IPS-15b (cell line): Measurements from ENCODE around the gene ALG8.
"Not testable (repeated sequence)": the region's sequence is repeated elsewhere in the genome, so short reads cannot be mapped to it uniquely, and the experiment has no call there.

Source experiments
- H3K27me3 ChIP-seq: one replicate; pipeline ENCODE4 v1.6.1; 2013; ENCODE audit warnings: low read length; ENCODE audit not compliant: control insufficient read depth, insufficient read depth
- H3K36me3 ChIP-seq: one replicate; pipeline ENCODE4 v1.6.1; 2013; ENCODE audit warnings: low read length; ENCODE audit not compliant: control insufficient read depth, insufficient read depth
- H3K4me1 ChIP-seq: one replicate; pipeline ENCODE4 v1.6.1; 2013; ENCODE audit warnings: mild to moderate bottlenecking, low read length; ENCODE audit not compliant: control insufficient read depth, insufficient read depth
- H3K4me3 ChIP-seq: one replicate; pipeline ENCODE4 v1.5.1; 2013; ENCODE audit warnings: low read depth, low read length
- H3K9ac ChIP-seq: one replicate; pipeline ENCODE4 v1.6.1; 2013; ENCODE audit warnings: low read depth, mild to moderate bottlenecking, low read length
- H3K9me3 ChIP-seq: one replicate; pipeline ENCODE4 v1.6.1; 2013; ENCODE audit warnings: mild to moderate bottlenecking, low read length; ENCODE audit not compliant: control insufficient read depth, insufficient read depth

Gene ALG8

DNA sequence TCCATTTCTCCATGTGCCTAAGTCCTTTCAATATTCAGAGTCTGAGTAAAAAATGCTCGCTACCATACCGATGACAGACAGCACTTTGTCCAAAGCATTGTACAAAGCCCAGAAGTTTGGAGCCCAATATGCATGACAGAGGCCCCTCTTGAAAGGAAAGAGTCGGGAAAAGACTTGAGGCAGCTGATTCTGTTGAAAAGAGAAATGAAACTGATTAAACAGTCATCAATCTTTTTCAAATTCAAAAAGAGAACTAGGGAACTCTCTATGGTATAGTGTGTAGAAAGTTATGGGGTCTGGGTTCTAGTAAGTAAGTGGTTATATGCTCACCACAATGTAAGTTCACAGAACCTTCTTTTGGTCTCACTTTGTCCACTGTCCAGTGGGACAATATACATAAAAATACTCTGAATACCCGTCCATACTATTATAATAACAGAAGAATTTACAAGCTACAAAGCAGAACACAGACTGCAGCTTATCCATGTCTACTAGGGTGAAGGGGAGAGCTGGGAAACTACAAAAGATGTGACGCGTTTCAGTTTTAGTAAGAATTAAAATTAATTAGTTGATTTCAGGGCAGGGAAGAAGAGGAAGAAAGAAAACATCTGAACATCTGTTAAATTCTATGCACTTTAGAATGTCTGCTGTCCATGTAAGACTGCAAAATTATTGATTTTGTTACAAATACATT lies 26.7 kb downstream of the ALG8 start:
- Histone ChIP-seq H3K4me1 (no peaks in the 10 kb centered on the region), H3K36me3 (peaks cover 8% of the 10 kb centered on the region), H3K9ac (no peak overlapping the region), H3K27me3 (no peaks in the 10 kb centered on the region), H3K9me3 (no peaks in the 10 kb centered on the region), H3K4me3 (no peak overlapping the region)

DNA sequence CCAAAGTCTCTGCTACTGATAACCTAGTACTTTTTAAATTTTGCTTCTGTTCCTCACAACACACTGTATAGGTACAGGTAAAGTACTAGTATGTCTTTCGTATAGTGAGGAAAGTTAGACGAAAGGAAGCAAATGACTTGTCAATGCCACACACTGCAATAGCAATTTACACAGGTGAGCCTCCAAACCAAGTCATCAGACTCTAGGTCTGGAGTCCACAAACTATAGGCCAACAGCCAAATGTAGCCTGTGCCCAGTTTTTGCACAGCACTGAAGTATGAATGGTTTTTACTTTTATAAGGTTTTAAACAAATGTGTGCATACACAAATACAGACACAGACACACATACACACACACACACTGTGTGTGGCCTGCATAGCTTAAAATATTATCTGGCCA lies 28.1 kb downstream of the ALG8 start:
- no peak overlapping the region for H3K9ac ChIP-seq
- no peaks in the 10 kb centered on the region for H3K4me1 ChIP-seq
- peaks cover 5% of the 10 kb centered on the region for H3K36me3 ChIP-seq
- H3K27me3 ChIP-seq, result no peaks in the 10 kb centered on the region
- no peaks in the 10 kb centered on the region for H3K9me3 ChIP-seq
- H3K4me3 ChIP-seq, result no peak overlapping the region

DNA sequence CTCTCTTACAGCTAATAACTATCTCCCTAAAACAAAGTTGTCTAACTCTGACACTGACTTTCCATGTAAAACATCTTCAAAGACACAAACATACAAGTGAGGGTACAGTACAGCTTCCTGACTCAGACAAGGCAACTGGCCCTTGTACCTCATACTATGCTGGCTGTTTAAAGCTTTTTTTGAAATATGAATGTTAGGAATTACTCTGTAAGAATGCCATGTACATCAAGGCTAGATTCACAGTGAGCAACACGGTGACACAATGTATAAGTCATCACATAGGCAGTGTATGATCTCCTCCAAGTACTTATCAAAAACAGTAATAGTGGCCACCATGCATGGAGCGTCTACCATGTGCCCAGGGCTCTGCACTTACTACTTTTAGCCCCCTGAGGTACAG lies 28.6 kb downstream of the ALG8 start:
- Histone ChIP-seq H3K9me3 (no peaks in the 10 kb centered on the region), H3K36me3 (peaks cover 4% of the 10 kb centered on the region), H3K27me3 (no peaks in the 10 kb centered on the region), H3K4me1 (no peaks in the 10 kb centered on the region), H3K4me3 (no peak overlapping the region), H3K9ac (no peak overlapping the region)

DNA sequence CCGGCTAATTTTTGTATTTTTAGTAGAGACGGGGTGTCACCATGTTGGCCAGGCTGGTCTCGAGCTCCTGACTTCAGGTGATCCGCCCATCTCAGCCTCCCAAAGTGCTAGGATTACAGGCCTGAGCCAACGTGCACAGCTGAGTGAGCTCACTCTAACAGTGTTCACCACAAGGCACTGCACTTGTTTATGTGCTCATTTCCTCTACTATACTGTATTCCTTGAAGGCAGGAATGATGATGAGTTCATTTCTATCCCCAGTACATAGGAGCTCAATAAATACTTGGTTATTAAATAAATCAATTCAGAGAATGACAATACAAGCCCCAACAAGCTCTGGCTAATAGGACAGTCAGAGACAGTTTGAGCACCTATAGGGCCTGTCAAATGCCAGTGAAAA lies 29.1 kb downstream of the ALG8 start:
- Histone ChIP-seq H3K4me1 (no peaks in the 10 kb centered on the region), H3K36me3 (peaks cover 4% of the 10 kb centered on the region), H3K27me3 (no peaks in the 10 kb centered on the region), H3K9me3 (no peaks in the 10 kb centered on the region), H3K9ac (no peak overlapping the region), H3K4me3 (no peak overlapping the region)

DNA sequence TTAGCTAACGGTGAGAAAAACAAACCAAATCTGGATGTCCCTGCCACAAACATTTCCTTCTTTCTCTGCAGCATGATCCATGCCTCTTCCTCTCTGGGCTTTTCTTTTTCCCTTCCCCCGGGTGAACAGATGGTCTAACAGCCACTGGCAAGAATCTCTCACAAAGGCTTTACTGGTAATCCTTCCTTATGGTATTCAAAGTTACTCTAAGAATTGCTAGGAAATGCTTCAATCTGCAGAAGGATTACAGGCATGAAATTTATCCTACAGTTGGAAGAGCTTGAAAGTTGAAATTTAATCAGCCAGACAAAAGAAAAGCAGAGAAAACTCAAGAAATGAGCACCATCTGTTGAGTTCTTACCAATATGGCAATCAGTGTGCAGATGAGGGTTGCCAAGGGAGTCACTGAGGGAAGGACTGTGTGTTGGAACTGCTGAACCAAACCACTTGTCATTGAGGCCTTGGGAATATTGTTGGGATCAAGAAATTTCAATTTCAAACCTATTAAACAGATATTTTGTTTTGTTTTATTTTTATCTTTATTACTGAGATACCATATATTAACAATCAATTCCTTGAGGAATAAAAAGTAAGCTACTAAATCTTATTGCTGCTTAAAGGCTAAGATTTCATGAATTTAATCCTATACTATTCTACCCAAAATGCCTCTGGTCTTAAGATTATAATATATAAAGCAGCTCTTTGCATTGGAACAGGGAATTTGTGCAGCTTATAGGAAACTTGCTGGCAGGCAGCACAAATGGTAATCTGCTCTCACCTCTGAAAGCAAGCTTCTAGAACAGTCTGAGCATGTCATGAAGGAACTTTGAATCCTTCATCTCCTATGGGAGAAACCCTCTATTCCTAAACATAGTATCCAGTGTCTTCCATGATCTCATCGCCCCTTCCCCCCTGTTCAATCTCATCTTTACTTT lies 30.1 kb downstream of the ALG8 start:
- Histone ChIP-seq H3K4me1 (no peaks in the 10 kb centered on the region), H3K36me3 (peaks cover 6% of the 10 kb centered on the region), H3K4me3 (no peak overlapping the region), H3K27me3 (no peaks in the 10 kb centered on the region), H3K9me3 (no peaks in the 10 kb centered on the region), H3K9ac (no peak overlapping the region)

DNA sequence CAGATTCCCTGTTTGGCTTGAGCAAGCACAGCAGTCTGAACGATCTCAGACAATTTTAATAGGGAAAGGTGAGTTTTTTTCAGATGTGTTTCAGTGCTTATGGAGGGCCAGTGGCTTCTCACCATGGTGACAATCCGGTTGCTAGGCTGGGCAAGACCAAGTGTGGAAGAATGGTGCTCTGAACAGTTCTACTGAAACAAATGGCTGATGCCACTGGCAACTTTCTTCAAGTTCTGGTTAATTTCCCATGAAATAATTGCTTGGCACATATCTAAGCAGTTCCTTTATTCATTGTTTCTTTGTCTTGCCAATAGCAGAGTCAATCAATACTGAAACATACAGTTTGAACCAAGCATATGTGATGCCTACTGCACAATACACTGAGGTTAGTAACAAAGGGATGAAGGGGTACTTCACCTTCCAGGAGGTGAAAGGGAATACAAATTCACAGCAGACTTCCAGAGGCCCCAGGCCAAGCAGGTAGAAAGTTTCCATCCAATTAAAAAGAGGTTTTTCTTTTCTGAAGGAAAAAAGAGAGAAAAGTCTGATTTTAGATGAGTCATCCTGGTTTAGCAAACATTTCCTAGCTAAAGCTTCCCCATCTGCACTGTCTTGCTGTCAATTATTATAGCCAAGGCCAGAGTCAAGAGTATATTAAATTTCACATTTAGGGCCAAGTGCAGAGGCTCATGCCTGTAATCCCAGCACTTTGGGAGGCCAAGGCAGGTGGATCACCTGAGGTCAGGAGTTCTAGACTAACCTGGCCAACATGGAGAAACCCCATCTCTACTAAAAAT lies 38.6 kb downstream of the ALG8 start:
- Histone ChIP-seq H3K9me3 (no peaks in the 10 kb centered on the region), H3K4me1 (no peaks in the 10 kb centered on the region), H3K9ac (no peak overlapping the region), H3K4me3 (no peak overlapping the region), H3K36me3 (peaks cover 11% of the 10 kb centered on the region), H3K27me3 (no peaks in the 10 kb centered on the region)

DNA sequence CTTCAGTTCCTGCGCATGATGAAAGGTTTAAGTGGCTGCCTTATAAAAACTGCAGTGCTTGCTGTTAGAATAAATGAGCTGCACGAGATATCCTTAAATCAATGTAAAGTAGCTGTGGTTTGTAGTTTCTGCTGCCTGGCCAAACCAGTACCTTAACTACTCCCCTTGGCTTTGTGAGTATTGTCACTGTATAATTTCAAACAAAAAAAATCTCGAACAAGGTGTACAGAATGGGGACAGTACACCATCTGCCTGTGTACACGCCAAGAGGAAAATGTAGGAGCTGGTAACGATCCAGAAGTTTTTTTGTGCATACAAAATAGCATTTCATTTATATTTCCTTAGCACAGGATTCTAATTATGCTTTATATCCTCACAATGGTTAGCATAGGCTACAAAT lies 39.2 kb downstream of the ALG8 start:
- H3K27me3 ChIP-seq, result no peaks in the 10 kb centered on the region
- no peak overlapping the region for H3K4me3 ChIP-seq
- H3K36me3 ChIP-seq, result peaks cover 11% of the 10 kb centered on the region
- no peaks in the 10 kb centered on the region for H3K4me1 ChIP-seq
- H3K9ac ChIP-seq, result no peak overlapping the region
- no peaks in the 10 kb centered on the region for H3K9me3 ChIP-seq

DNA sequence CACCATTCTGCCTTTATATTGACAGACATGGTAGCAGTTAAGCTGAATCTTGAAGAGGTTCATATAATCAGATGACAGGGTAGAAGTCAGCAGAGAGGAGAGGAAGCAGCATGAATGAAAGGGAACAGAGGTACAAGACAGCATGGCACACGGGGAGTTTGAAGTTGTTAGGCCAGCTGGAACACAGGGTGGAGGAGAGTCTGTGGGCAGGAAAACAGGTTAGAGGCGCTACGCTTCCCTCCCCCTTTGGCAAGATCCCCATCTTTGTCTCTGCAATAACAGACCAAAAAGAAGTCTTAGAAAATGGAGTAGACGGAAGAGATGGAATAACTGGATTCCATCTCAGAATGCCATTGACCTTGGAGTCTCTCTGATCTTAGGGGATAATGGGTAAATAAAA lies 39.8 kb downstream of the ALG8 start:
- peaks cover 9% of the 10 kb centered on the region for H3K36me3 ChIP-seq
- no peak overlapping the region for H3K4me3 ChIP-seq
- H3K4me1 ChIP-seq, result no peaks in the 10 kb centered on the region
- no peaks in the 10 kb centered on the region for H3K9me3 ChIP-seq
- H3K9ac ChIP-seq, result no peak overlapping the region
- no peaks in the 10 kb centered on the region for H3K27me3 ChIP-seq

DNA sequence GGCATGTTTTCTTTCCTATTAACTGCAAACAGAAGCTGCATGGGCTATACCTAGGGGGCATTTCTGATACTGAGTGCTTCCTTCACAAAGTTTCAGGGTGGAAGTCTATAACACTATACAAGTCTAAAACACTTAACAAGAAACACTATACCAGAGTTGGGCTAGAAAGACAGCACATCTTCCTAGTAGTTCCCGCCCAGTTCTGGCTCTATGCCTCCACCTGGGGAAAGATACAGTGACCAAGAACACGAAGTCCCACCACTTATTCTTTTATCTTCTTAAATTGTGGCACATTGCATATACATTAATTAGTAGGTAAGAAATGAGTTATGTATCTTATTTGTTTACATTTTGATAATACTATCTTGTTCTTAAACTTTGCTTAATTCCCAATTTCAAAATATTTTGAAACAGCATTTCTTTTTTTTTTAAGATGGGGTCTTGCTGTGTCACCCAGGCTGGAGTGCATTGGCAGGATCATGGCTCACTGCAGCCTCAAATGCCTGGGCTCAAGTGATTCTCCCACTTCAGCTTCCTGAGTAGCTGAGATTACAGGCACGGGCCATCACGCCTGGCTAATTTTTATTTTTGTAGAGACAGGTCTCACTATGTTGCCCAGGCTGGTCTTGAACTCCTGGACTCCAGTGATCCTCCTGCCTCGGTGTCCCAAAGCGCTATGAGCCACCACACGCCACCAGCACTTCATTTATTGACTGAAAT lies 41.6 kb downstream of the ALG8 start:
- H3K4me1 ChIP-seq, result no peaks in the 10 kb centered on the region
- peaks cover 9% of the 10 kb centered on the region for H3K36me3 ChIP-seq
- H3K9me3 ChIP-seq, result no peaks in the 10 kb centered on the region
- H3K27me3 ChIP-seq, result no peaks in the 10 kb centered on the region
- no peak overlapping the region for H3K9ac ChIP-seq
- H3K4me3 ChIP-seq, result no peak overlapping the region

DNA sequence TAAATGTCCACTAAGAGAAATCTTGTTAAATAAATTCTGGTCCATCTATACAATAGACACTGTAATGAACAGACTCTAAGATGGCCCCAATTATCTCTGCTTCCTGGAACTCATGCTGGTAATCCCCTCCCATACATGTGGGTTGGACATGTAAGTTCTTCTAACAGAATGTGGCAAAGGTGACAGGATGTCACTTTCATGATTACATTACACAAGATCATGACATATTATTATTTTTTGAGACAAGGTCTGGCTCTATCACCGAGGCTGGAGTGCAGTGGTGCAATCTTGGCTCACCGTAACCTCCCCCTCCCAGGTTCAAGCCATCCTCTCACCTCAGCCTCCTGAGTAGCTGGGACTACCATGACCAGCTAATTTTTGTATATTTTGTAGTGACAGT lies 45.2 kb downstream of the ALG8 start:
- Histone ChIP-seq H3K27me3 (no peaks in the 10 kb centered on the region), H3K4me3 (no peak overlapping the region), H3K9me3 (no peaks in the 10 kb centered on the region), H3K36me3 (no peaks in the 10 kb centered on the region), H3K4me1 (no peaks in the 10 kb centered on the region), H3K9ac (no peak overlapping the region)

DNA sequence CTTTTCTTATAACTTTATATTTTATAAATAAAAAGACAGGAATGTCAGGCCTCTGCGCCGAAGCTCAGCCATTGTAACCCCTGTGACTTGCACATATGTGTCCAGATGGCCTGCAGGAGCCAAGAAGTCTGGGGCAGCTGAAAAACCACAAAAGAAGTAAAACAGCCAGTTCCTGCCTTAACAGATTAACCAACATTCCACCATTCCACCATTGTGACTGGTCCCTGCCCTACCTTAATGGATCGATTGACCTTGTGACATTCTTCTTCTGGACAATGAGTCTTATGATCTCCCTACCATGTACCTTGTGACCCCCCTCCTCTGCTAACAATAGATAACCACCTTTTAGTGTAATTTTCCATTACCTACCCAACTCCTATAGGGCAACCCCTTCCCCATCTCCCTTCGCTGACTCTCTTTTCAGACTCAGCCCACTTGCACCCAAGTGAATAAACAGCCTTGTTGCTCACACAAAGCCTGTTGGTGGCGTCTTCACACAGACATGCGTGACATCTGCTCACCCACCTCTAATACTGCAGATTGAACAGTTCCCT lies 52.8 kb downstream of the ALG8 start:
- H3K9ac ChIP-seq, H3K4me3 ChIP-seq, H3K9me3 ChIP-seq, H3K27me3 ChIP-seq, H3K36me3 ChIP-seq, H3K4me1 ChIP-seq: not testable (repeated sequence)
